ENCODE data around the gene FCN1. TPM values are rescaled to one million over a fixed set of nuclear protein-coding genes. Genes with fewer than 3 reads are reported as not detected.

FCN1 gene
- polyA plus RNA-seq (2012; rRNA removed), result not detected in 2 replicates
- polyA plus RNA-seq (2012; cell fraction: cytosol; rRNA removed), result not detected in 2 replicates
- not detected in 2 replicates for polyA plus RNA-seq (2012; cell fraction: nucleus; rRNA removed)

GRCh38 chr9:134917431-134918373 is at the start of gene FCN1:
Gene FCN1 (minus strand): TSS chr9:134917912. CDS start chr9:134917871, 41 bp downstream.
- POLR2A ChIA-PET, result no interaction called here

More at GRCh38 chr9:134917431-134918373, at the start of gene FCN1:
- H2AFZ ChIP-seq (ENCODE audit: low read depth), result no peak within 1 kb of the TSS
- 26% methylated on average over 11 of the region's 11 CpGs for WGBS (ENCODE audit: low lambda C conversion rate)
- H3K9ac ChIP-seq, result no peak within 1 kb of the TSS
- no peaks in the 10 kb centered on the region for H3F3A ChIP-seq (replicated peaks; ENCODE audit: insufficient read depth)
- DNase-seq, result no peak
- H3K4me2 ChIP-seq, result no peak within 1 kb of the TSS
- no peaks in the 10 kb centered on the region for H4K20me1 ChIP-seq (ENCODE audit: insufficient read depth)
- no peaks in the 10 kb centered on the region for H3K4me1 ChIP-seq (ENCODE audit: control insufficient read depth in 1 of 2, insufficient read depth in 2 of 2, low read depth in 1 of 2, low read length in 1 of 2)
- no peaks in the 10 kb centered on the region for H3K79me2 ChIP-seq (ENCODE audit: insufficient read depth)
- no peaks in the 10 kb centered on the region for H3K27me3 ChIP-seq (ENCODE audit: insufficient read depth)
- H3K27ac ChIP-seq (ENCODE audit: low read depth in 2 of 2, low read length in 1 of 2), result no peak within 1 kb of the TSS
- no peaks in the 10 kb centered on the region for H3K36me3 ChIP-seq (replicated peaks in 1 of 2; ENCODE audit: control insufficient read depth in 1 of 2, insufficient read depth in 2 of 2, low read length in 1 of 2)
- H3K4me3 ChIP-seq (ENCODE audit: low read depth in 2 of 2, low read length in 1 of 2), result no peak within 1 kb of the TSS
- H3K9me2 ChIP-seq, result no peaks in the 10 kb centered on the region
- CTCF ChIA-PET, result interaction anchor here (0.7 kb wide), 1 partner anchor 235 kb away, joined by 3 read pairs; no protein-coding TSS in a partner anchor
- TF ChIP-seq SMC3 (IDR thresholded peaks at IDR 0.05; ENCODE audit: low read depth, low read length) (no peak), SIN3A (IDR thresholded peaks at IDR 0.05; ENCODE audit: borderline replicate concordance, low read depth, low read length) (no peak), IRF3 (IDR thresholded peaks at IDR 0.05; ENCODE audit: low read depth, low read length) (no peak), PBX3 (IDR thresholded peaks at IDR 0.05) (no peak), TAF1 (IDR thresholded peaks at IDR 0.05; ENCODE audit: borderline replicate concordance, low read depth, low read length) (no peak), TCF12 (IDR thresholded peaks at IDR 0.05) (no peak), REST (IDR thresholded peaks at IDR 0.05; ENCODE audit: low read depth, low read length) (no peak), FOXM1 (IDR thresholded peaks at IDR 0.05; ENCODE audit: low read depth) (no peak), FOXJ3 (CRISPR knock-in tag; IDR thresholded peaks at IDR 0.05) (no peak), POLR2AphosphoS5 (IDR thresholded peaks at IDR 0.05; ENCODE audit: low read depth, low read length) (no peak), EP300 (IDR thresholded peaks at IDR 0.05; ENCODE audit: borderline replicate concordance in 1 of 2, low read depth in 1 of 2, low read length in 1 of 2) (no peak), GABPA (IDR thresholded peaks at IDR 0.05; ENCODE audit: low read depth) (no peak), NFIC (IDR thresholded peaks at IDR 0.05; ENCODE audit: borderline replicate concordance) (no peak), TEAD4 (IDR thresholded peaks at IDR 0.05; ENCODE audit: borderline replicate concordance, insufficient read depth) (no peak), USF1 (IDR thresholded peaks at IDR 0.05; ENCODE audit: borderline replicate concordance, low read depth) (no peak), FOSL2 (IDR thresholded peaks at IDR 0.05; ENCODE audit: borderline replicate concordance, low read depth) (no peak), RFX5 (IDR thresholded peaks at IDR 0.05; ENCODE audit: low read length) (no peak), GATA2 (CRISPR knock-in tag; IDR thresholded peaks at IDR 0.05) (no peak), ELF1 (IDR thresholded peaks at IDR 0.05) (no peak)
- no peaks in the 10 kb centered on the region for H3K9me3 ChIP-seq

All from SK-N-SH (cell line).